ENCODE results near the gene DNAJC11. TPM values are rescaled to one million over a fixed set of nuclear protein-coding genes. Genes with fewer than 3 reads are reported as not detected.

DNAJC11 gene
- total RNA-seq, 1 donor from 2014 or later = 47.6 TPM

DNA sequence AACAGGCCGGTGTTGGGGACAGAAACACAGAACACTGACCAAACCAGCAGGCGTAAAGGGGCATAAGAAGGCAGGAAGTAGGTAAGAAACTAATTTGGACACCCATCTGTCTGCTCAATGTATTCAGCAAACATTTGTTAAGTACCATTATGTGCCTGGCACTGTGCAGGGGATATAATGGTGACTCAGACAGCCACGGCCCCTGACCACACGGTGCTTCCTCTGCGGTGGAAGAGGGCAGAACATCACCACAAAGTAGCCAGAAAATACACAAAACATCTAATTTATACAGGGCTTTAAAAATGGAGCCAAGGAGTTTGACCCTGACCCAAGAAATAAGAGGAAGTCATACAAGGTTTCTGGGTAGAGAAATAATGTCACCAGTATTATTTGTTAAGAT, 12.9 kb downstream of the DNAJC11 start:
- Mint-ChIP-seq H3K27ac (no peak overlapping the region), H3K4me1 (peaks cover 2% of the 10 kb centered on the region), H3K4me3 (no peak overlapping the region), H3K27me3 (ENCODE audit: insufficient read depth, low read depth) (no peaks in the 10 kb centered on the region), H3K36me3 (peaks cover 3% of the 10 kb centered on the region), H3K9me3 (no peaks in the 10 kb centered on the region)
- H3K79me2 ChIP-seq (ENCODE audit: low read depth) = peaks cover 99% of the 10 kb centered on the region
- H3K4me1 ChIP-seq = peaks cover 5% of the 10 kb centered on the region
- no peaks in the 10 kb centered on the region for H3K36me3 ChIP-seq
- no peak overlapping the region for H3K27ac ChIP-seq
- H3K9me3 ChIP-seq (ENCODE audit: low read depth) = no peaks in the 10 kb centered on the region
- H3F3A ChIP-seq (ENCODE audit: low read depth) = no peaks in the 10 kb centered on the region
- no peaks in the 10 kb centered on the region for H3K27me3 ChIP-seq
- H3K4me3 ChIP-seq = no peak overlapping the region
- TF ChIP-seq EZH2 (IDR thresholded peaks at IDR 0.05) (no peak), CTCF (IDR thresholded peaks at IDR 0.05) (no peak), EZH2phosphoT487 (IDR thresholded peaks at IDR 0.05) (no peak)
- DNase-seq (ENCODE audit: low spot score) = no peak
- no peak overlapping the region for H3K4me2 ChIP-seq
- no peak overlapping the region for H3K9ac ChIP-seq
- H2AFZ ChIP-seq (replicated peaks) = no peak overlapping the region
- peaks cover 37% of the 10 kb centered on the region for H4K20me1 ChIP-seq (ENCODE audit: low read depth)

- Mint-ChIP-seq H3K4me3 (no peak overlapping the region), H3K27ac (no peak overlapping the region), H3K27me3 (ENCODE audit: insufficient read depth, low read depth) (no peaks in the 10 kb centered on the region), H3K4me1 (peaks cover 2% of the 10 kb centered on the region), H3K9me3 (no peaks in the 10 kb centered on the region), H3K36me3 (peaks cover 3% of the 10 kb centered on the region)
- Histone ChIP-seq H3K9me3 (ENCODE audit: low read depth) (no peaks in the 10 kb centered on the region), H3K27ac (no peak overlapping the region), H3K79me2 (ENCODE audit: low read depth) (peaks cover 97% of the 10 kb centered on the region), H3K36me3 (no peaks in the 10 kb centered on the region), H2AFZ (replicated peaks) (no peak overlapping the region), H3K4me2 (no peak overlapping the region), H3K9ac (no peak overlapping the region), H3F3A (ENCODE audit: low read depth) (no peaks in the 10 kb centered on the region), H3K27me3 (no peaks in the 10 kb centered on the region), H3K4me3 (no peak overlapping the region), H4K20me1 (ENCODE audit: low read depth) (peaks cover 37% of the 10 kb centered on the region), H3K4me1 (peaks cover 5% of the 10 kb centered on the region)
- TF ChIP-seq CTCF (IDR thresholded peaks at IDR 0.05) = no peak
- TF ChIP-seq EZH2phosphoT487 (IDR thresholded peaks at IDR 0.05) = no peak
- TF ChIP-seq EZH2 (IDR thresholded peaks at IDR 0.05) = no peak
- DNase-seq (ENCODE audit: low spot score) = no peak
Measured at GRCh38 chr1:6688001-6688400, 13.6 kb downstream of the DNAJC11 start.

- Histone ChIP-seq H3K36me3 (no peaks in the 10 kb centered on the region), H3K4me3 (no peak overlapping the region), H3K79me2 (ENCODE audit: low read depth) (peaks cover 86% of the 10 kb centered on the region), H3K27ac (no peak overlapping the region), H3K4me2 (no peak overlapping the region), H3K4me1 (peaks cover 5% of the 10 kb centered on the region), H4K20me1 (ENCODE audit: low read depth) (peaks cover 28% of the 10 kb centered on the region), H2AFZ (replicated peaks) (no peak overlapping the region), H3F3A (ENCODE audit: low read depth) (no peaks in the 10 kb centered on the region), H3K9me3 (ENCODE audit: low read depth) (no peaks in the 10 kb centered on the region), H3K9ac (no peak overlapping the region), H3K27me3 (no peaks in the 10 kb centered on the region)
- TF ChIP-seq EZH2 (IDR thresholded peaks at IDR 0.05) (no peak), EZH2phosphoT487 (IDR thresholded peaks at IDR 0.05) (no peak), CTCF (IDR thresholded peaks at IDR 0.05) (no peak)
- peaks cover 3% of the 10 kb centered on the region for H3K27me3 Mint-ChIP-seq (ENCODE audit: insufficient read depth, low read depth)
- H3K36me3 Mint-ChIP-seq = peaks cover 3% of the 10 kb centered on the region
- DNase-seq (ENCODE audit: low spot score) = no peak
- H3K9me3 Mint-ChIP-seq = no peaks in the 10 kb centered on the region
- H3K27ac Mint-ChIP-seq = no peak overlapping the region
- H3K4me3 Mint-ChIP-seq = no peak overlapping the region
- peaks cover 2% of the 10 kb centered on the region for H3K4me1 Mint-ChIP-seq
Measured at GRCh38 chr1:6686294-6686693, 15.3 kb downstream of the DNAJC11 start.

All from neural progenitor cell (in vitro differentiated cells).